Thoracic aorta (tissue), 2 donors: ENCODE results near the gene ORM1. TPM values are rescaled to one million over a fixed set of nuclear protein-coding genes. Genes with fewer than 3 reads are reported as not detected.

Experiments
- ATAC-seq: fragments of 150-250 bp; one replicate; pipeline ENCODE4 v1.8.0; 2017; ENCODE audit warnings: low read depth; ENCODE audit not compliant: insufficient number of reproducible peaks, low FRiP score
- DNase-seq: peaks from one replicate; pipeline ENCODE4 v3.0.0-alpha.2; 2020; ENCODE audit warnings: low spot score
- H3K27ac ChIP-seq, 2 donors: fragments of 200-600 bp; sonication (generic); 1 replicate in 1 of 2; 2 replicates in 1 of 2; pipeline ENCODE4 v1.5.1; 2016; ENCODE audit warnings: mild to moderate bottlenecking in 2 of 2, moderate library complexity in 2 of 2
- H3K27me3 ChIP-seq: fragments of 200-600 bp; sonication (generic); replicated peaks from 2 replicates; pipeline ENCODE4 v1.6.0; 2016; ENCODE audit warnings: mild to moderate bottlenecking; ENCODE audit not compliant: insufficient read depth
- H3K36me3 ChIP-seq: fragments of 200-600 bp; sonication (generic); one replicate; pipeline ENCODE4 v1.5.1; 2016
- H3K4me1 ChIP-seq, 2 donors: fragments of 200-600 bp; sonication (generic); 1 replicate in 1 of 2; 2 replicates in 1 of 2; pipeline versions ENCODE4 v1.5.1 to v1.6.0; 2016; ENCODE audit warnings: low read depth in 2 of 2, mild to moderate bottlenecking in 1 of 2; ENCODE audit not compliant: control insufficient read depth in 1 of 2
- H3K4me3 ChIP-seq: fragments of 200-600 bp; sonication (generic); 2 replicates; pipeline ENCODE4 v1.5.1; 2016; ENCODE audit warnings: mild to moderate bottlenecking
- H3K9me3 ChIP-seq: fragments of 200-600 bp; sonication (generic); 2 replicates; pipeline ENCODE4 v1.5.1; 2016
- total RNA-seq, 2 donors: library from RNA; depleted of rRNA; stranded (reverse); fragments of >200 nt; gene quantifications; one replicate each; pipeline versions ENCODE4 v1.1.0 to v1.2.3, GENCODE V29; 2016
- TF ChIP-seq, protein P1 (sequence below): fragments of 200-600 bp; sonication (generic); IDR thresholded peaks from one replicate; pipeline ENCODE4 v1.5.1; 2019; ENCODE audit warnings: antibody characterized with exemption

ORM1 gene
- total RNA-seq, 2 donors from 2014 or later, result not detected

DNA sequence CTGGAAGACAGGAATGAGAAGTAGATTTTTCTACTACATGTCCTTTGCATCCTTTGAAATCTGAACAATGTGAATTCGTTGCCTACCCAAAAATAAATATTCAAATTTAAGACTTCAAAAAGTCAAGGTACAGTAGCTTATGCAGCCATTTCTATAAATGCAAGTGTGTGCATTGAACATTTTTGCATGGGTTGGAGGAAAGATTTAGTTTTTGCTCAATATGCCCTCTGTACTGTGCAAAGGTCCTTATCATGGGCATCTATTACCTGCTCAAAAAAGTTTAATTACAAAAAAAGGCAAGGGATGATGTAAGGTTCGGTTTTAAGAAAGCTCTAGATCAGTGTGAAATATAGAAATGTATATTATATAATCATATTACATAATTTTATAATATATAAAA, 42.3 kb downstream of the ORM1 start:
- TF ChIP-seq, protein P1, sequence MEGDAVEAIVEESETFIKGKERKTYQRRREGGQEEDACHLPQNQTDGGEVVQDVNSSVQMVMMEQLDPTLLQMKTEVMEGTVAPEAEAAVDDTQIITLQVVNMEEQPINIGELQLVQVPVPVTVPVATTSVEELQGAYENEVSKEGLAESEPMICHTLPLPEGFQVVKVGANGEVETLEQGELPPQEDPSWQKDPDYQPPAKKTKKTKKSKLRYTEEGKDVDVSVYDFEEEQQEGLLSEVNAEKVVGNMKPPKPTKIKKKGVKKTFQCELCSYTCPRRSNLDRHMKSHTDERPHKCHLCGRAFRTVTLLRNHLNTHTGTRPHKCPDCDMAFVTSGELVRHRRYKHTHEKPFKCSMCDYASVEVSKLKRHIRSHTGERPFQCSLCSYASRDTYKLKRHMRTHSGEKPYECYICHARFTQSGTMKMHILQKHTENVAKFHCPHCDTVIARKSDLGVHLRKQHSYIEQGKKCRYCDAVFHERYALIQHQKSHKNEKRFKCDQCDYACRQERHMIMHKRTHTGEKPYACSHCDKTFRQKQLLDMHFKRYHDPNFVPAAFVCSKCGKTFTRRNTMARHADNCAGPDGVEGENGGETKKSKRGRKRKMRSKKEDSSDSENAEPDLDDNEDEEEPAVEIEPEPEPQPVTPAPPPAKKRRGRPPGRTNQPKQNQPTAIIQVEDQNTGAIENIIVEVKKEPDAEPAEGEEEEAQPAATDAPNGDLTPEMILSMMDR, result no peak
- H3K27me3 ChIP-seq, result no peaks in the 10 kb centered on the region
- H3K9me3 ChIP-seq, result no peaks in the 10 kb centered on the region
- H3K27ac ChIP-seq, result no peak overlapping the region
- peaks cover 54% of the 10 kb centered on the region for H3K36me3 ChIP-seq
- H3K4me3 ChIP-seq, result no peak overlapping the region
- peaks cover 14 to 22% of the 10 kb centered on the region in 2 donors for H3K4me1 ChIP-seq
- ATAC-seq, result no peak
- no peak for DNase-seq

GRCh38 chr9:114366334-114367128, 43.6 kb downstream of the ORM1 start:
- DNase-seq (no peak), ATAC-seq (no peak)
- TF ChIP-seq, protein P1, result no peak
- H3K36me3 ChIP-seq, result peaks cover 40% of the 10 kb centered on the region
- no peaks in the 10 kb centered on the region for H3K9me3 ChIP-seq
- H3K4me1 ChIP-seq, result peaks cover 19 to 32% of the 10 kb centered on the region in 2 donors
- H3K27me3 ChIP-seq, result no peaks in the 10 kb centered on the region
- H3K4me3 ChIP-seq, result peak overlapping the region; percentile 13
- peak overlapping the region; percentile 46 to 65 for H3K27ac ChIP-seq

- ATAC-seq (no peak), DNase-seq (no peak)
- Histone ChIP-seq H3K4me1 (peaks cover 28 to 40% of the 10 kb centered on the region in 2 donors), H3K36me3 (peaks cover 32% of the 10 kb centered on the region), H3K27me3 (no peaks in the 10 kb centered on the region), H3K4me3 (no peak overlapping the region), H3K27ac (peak overlapping the region; percentile 46 to 65), H3K9me3 (no peaks in the 10 kb centered on the region)
- TF ChIP-seq, protein P1, result no peak
Measured at GRCh38 chr9:114367366-114367765, 44.5 kb downstream of the ORM1 start.

DNA sequence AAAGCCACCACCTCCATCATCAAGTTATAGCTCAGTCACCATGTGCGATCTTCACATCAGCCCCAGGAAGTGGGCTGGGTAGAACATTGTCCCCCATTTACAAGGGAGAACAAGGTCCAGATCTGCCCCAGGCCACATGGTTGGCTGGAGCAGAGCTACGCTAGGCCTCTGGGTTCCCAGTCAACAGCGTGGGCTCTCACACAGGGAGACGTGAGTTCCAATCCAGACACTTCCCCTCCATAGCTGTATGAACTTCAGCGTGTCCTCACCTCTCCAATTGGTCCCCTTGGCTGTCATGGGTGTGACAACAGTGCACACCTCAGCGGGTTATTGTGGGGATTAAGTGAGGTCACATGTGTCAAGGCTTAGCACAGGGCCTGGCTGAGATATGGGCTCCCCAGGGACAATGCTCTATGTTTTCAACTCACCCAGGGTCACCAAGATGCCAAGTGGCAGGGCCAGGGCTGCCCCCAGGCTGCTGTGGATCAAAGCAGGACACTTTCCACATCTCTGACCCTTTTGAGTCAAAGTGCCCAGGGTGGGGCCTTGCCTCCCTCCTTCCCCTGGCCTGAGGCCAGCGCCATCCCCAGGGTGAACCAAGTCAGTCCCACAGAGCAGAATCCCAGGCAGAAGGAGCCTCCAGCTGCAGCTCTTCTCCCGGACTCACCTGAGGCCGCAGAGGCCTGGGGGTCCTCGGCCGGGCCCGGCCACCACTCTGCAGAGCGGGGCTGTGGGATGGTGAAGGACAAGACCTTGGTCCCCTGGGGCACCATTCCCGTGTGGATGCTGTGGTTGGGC, 45.1 kb downstream of the ORM1 start:
- Histone ChIP-seq H3K27ac (peak overlapping the region; percentile 25 to 65), H3K27me3 (no peaks in the 10 kb centered on the region), H3K4me3 (no peak overlapping the region), H3K4me1 (peaks cover 34 to 46% of the 10 kb centered on the region in 2 donors), H3K9me3 (no peaks in the 10 kb centered on the region), H3K36me3 (peaks cover 28% of the 10 kb centered on the region)
- TF ChIP-seq, protein P1, result no peak
- no peak for DNase-seq
- ATAC-seq, result no peak
